GM18505 (cell line): Measurements from ENCODE around the gene SCFD2.
"Not testable (repeated sequence)": the region's sequence is repeated elsewhere in the genome, so short reads cannot be mapped to it uniquely, and the experiment has no call there.

Experiments used
- ATAC-seq: cut with Tn5 transposase; IDR thresholded peaks from one replicate; pipeline ENCODE4 v1.9.1; 2021; ENCODE audit not compliant: unreplicated experiment
- POLR2A ChIP-seq: IDR thresholded peaks from 4 replicates; pipeline ENCODE4 v1.6.1; 2011; ENCODE audit warnings: borderline replicate concordance; ENCODE audit not compliant: insufficient read depth, insufficient read length; ENCODE audit errors: extremely low read depth

Gene SCFD2

DNA sequence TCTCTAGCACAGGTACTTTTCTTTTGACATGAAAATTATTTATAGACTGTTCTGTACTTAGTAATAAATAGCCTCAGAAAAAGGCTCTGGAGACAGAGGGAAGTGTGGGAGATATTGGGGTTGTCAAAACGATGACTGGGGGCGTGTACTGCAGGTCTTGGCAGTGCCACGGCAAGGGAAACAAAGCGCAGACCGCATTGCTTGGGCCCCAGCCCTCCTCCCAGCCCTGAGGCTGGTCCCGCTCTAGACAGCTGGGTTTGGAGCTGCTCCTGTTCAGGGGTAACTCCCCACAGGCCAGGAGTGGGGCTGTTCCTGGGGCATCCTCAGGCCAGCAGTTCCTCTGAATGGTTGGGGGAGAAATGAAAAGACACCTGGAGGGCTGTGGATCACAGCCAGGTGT lies 372.1 kb downstream of the SCFD2 start:
- no peak for ATAC-seq
- no peak for TF ChIP-seq POLR2A

DNA sequence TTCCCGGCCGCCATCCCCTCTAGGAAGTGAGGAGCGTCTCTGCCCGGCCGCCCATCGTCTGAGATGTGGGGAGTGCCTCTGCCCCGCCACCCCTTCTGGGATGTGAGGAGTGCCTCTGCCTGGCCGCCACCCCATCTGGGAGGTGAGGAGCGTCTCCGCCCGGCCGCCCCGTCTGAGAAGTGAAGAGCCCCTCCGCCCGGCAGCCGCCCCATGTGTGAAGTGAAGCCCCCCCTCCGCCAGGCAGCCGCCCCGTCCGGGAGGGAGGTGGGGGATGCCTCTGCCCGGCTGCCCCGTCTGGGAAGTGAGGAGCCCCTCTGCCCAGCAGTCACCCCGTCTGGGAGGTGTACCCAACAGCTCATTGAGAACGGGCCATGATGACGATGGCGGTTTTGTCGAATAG lies 373.3 kb downstream of the SCFD2 start:
- ATAC-seq, result not testable (repeated sequence)

DNA sequence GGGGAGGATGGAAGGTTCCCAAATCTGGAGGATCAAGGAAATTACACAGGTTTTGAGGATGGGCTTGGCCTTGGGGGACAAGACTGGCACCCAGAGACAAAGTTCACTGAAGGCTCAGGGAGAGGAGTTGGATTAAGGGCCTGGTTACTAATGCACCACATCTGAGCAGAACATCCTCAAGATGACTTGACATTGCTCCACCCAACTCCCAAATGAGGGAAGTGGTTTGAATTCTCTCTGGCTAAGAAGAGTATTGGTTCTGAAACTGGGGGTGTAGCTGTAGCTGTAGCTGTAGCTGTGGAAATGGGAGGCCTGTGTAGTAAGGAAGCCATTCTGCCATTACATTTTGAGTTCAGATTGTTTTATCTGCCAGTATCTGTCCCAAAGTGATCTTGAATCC lies 374.4 kb downstream of the SCFD2 start:
- no peak for TF ChIP-seq POLR2A
- no peak for ATAC-seq

DNA sequence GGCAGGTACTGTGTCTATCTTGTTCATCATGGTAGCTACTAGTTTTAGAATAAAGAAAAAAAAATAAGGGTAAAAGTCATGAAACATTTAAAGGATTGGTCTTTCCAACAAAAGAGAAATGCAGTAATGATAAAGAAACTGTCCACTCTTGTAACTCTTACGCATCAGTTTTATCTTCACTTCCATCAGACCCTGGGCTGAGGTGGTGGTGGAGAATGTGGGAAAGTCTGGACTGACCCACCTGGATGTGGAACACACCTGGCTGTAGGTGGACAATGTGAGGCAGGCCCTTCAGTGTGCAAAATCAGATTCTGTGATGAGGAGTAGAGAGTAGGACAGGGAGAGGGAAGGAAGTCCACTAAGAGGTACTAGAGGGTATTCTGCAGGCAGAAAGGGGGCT lies 375.2 kb downstream of the SCFD2 start:
- ATAC-seq, result no peak
- no peak for TF ChIP-seq POLR2A

DNA sequence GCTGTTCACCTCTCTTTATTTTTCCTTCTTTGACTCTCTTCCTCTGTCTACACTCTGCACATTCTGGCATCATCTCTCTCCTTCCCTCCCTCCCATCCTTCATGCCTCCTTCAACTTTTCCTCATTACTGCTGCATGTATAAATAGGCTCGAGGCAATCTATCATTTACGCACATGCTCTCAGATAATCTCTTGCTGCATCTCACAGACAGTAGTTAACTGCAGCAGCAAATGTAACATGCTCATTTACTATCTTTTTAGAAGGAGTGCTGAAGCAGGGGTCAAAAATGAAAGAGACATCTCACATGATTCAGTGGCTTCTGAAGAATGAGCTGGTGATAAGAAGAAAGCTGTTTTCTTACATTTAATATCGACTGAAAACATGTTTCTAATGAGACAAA lies 376.0 kb downstream of the SCFD2 start:
- no peak for ATAC-seq

DNA sequence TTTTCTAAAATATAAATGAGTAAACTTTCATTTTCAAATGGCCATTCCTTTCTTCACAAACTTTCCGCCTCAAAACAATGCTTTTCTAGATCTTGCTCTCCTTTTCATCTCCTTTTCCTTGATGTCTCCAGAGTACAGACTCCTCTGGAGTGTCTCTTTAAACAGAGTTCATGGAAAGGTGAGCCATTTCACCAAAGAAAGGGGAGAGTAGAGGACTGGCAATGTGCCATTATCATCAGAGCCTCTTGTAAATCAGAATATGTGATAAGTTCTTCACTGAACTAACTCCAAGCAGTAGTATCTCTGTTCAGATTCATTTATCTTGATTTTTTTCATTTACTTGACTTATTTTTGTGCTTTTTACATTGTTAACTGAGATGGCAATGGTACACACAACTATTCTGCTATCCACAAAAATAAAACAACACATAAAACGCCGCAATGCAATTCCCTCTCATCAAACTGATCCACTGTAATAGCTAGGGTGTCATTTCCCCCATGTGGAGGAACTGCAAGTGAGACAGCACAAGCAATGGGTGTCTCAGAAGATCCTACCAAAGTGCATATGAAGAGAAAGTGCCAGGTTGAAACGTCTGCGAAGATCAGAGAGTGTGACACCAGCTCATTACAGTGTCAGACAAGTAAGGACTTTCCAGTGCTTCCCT lies 378.3 kb downstream of the SCFD2 start:
- TF ChIP-seq POLR2A, result no peak

More for the DNA sequence above, 376.0 kb downstream of the SCFD2 start:
- no peak for TF ChIP-seq POLR2A

DNA sequence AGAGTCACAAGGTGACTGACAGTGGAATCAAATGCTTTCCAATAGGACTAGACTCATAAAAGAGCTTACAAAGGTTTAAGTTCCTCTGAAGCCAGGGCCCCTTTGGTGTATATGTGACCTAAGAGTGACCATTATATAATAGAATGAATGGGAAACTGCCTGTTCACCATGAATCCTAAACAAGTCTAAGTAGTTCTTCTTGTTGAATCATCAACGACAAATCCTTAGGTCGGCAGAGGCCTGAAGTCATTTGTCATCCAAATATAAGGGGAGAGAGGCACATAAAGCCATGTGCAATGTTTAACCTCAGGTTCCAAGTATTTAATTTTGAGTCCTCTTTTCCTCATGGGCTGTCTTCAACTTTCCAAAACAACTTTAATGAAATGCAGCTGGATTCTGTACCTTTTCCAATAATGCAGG lies 381.4 kb downstream of the SCFD2 start:
- TF ChIP-seq POLR2A, result no peak
- no peak for ATAC-seq

More for the DNA sequence above, 378.3 kb downstream of the SCFD2 start:
- no peak for ATAC-seq

DNA sequence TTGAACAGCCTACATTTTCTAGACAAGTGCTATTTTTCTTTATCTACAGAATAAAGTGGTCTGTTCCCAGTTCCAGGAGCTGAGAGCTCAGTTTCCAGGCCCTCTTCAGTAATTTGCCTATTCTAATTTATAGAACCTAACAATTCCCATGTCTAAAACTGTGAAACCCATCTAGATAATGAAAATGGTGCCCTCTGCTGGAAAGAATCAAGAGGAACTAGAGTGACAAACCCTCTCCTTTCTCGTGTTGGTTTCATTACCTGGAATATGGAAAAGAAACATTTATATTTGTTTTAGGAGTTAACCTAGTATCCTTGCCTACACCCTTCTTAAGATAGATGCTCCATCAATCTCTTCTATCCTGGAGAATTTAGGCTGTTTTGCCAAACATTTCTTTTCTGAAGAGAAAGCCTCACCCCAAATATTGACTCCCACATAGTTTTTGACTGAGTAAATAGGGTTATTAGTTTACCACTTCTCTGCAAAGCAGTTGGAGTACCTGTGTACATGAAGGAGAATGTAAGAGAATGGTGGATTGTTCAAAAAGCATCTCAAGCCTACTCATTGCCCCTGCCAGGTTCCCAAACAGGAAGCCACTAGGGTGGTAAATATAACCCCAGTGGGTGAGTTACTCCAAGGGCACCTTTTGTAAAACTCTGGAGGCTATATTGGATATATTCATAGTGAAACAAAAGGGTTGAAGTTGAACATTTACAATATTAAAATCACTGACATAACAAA lies 382.1 kb downstream of the SCFD2 start:
- no peak for TF ChIP-seq POLR2A
- ATAC-seq, result no peak

DNA sequence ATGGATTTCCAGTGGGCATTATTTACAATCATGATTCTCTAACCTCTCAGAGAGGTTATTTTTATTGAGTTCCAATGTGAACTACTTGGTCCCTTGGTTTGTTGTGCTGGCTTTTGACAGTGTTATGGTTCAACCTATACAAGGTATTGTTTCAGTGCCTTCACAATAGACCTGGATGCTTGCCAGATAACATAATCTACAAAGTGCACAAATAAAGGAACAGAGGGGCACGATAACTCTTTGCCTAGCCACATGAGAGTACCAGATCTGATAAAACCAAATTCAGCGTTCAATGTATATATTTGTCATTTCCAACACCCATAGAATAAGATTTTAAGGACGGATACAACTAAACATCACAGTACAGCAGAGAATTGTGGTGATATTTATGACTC lies 382.9 kb downstream of the SCFD2 start:
- ATAC-seq, result no peak
- TF ChIP-seq POLR2A, result no peak

DNA sequence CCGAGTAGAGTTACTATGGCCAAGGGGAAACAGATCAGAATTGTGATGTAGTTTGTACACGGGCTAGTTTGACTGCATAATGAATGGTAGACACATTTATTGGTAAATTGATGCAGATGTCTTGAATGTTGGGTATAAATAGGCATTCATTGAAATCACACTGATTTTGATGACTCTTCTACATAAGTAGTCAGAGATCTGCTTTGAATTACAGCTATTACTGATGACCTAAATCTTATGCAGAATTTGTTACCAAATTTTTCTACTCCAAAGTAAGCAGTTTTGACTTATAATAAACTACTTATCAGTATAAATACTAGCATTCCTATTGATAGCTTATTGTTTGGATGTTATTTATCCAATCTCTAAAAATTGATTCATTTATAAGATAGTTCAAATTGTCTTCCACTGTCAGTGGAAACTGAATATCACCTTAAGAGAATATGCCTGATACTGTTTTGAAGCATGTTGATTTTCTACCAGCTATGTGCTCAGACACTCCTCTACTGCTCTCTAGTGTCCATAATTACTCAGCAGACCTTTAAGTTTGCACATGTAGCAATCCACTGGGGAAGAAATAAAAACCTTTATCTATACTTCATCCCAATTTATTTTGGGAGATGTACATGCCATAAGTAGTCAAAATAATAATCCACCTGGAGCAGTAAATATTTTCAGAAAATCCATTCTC lies 383.5 kb downstream of the SCFD2 start:
- TF ChIP-seq POLR2A, result no peak

DNA sequence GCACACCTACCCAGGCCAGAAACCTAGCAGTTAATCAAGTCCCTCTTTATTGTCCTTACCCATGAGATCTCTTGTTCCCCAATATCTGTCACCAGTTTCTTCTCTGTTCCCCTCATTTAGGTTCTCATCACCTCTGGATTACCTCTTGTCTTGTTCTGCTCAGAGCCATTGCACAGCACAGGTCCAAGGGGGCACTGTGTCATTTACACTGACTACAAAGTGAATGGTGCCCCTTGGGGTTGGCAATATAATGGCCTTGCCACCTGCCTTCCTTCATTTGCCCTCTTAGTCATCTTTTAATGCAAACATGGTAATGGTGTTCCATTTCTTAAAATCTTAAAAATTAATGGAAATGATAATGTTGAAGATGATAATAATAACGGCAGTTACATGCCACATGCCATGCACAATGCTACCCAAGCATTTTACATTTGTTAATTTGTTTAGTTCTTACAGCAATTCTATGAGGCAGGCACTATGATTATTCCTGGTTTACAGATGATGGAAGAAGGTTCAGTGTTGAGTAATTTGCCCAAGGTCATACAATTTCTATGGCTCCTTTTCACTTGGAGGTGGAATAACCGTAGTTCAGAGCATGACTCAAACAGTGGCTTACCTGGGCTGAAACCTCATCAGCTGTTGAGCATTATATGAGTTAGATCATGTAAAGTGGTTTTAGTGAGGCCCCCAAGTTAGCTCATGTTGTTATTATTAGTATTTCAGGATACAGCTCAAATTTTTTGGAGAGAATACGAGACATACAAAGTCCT lies 385.9 kb downstream of the SCFD2 start:
- no peak for ATAC-seq
- no peak for TF ChIP-seq POLR2A

More for the DNA sequence above, 383.5 kb downstream of the SCFD2 start:
- ATAC-seq, result no peak

DNA sequence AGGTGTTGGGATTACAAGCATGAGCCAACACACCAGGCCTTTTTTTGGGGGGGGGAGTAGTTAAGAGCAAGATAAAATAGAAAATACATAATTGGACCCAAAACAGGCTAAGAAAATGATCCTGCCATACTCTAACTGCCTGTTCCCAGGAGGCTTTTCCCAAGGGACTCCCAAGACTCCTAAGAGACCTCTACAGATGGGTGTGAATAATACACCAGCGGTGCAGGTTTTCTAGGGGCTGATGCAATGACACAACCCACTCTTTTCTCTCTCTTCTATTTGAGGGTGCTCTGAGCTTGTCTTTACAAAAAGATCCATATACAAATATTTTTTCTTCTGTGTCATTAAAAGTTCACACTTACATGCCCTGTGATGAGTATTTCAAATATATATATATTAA lies 386.8 kb downstream of the SCFD2 start:
- ATAC-seq, result no peak
- no peak for TF ChIP-seq POLR2A

DNA sequence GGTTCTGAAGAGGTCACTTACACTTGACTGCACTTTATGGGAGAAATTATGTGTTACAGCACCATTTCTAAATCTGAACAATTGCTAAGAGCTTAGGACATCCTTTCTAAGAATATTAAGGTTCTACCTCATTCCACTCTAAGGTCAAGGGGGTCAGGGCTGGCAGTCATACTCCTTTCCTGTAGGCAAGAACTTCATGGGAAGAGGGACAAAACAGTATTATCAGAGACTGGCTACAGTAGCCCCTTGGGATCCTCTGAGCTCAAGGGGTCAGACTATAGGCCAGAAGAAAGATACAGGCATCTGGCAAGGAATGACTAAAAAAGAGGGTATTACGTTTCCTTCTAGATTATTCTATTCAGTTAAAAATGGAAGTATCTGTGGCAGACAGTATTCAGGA lies 388.6 kb downstream of the SCFD2 start:
- TF ChIP-seq POLR2A, result no peak
- no peak for ATAC-seq
